NT2/D1 (cell line): Measurements from ENCODE around the gene SLIT1.

Experiments
- DNase-seq: peaks from one replicate; pipeline ENCODE4 v3.0.0-alpha.2; 2011; ENCODE audit warnings: low read depth, low spot score
- H3K27me3 ChIP-seq: 2 replicates; pipeline ENCODE4 v1.6.0; 2011; ENCODE audit warnings: mild to moderate bottlenecking; ENCODE audit not compliant: insufficient read length, insufficient read depth
- H3K36me3 ChIP-seq: 2 replicates; pipeline ENCODE4 v1.6.1; 2011; ENCODE audit warnings: mild to moderate bottlenecking, low read length, mixed read lengths; ENCODE audit not compliant: insufficient read depth, insufficient read length
- H3K4me1 ChIP-seq: 2 replicates; pipeline ENCODE4 v1.5.1; 2011; ENCODE audit not compliant: insufficient read depth, insufficient read length
- H3K4me3 ChIP-seq: 2 replicates; pipeline ENCODE4 v1.5.1; 2011; ENCODE audit warnings: low read depth; ENCODE audit not compliant: insufficient read length
- H3K9ac ChIP-seq: 2 replicates; pipeline ENCODE4 v1.6.0; 2011; ENCODE audit warnings: low read depth; ENCODE audit not compliant: insufficient read length
- H3K9me3 ChIP-seq: 2 replicates; pipeline ENCODE4 v1.5.1; 2011; ENCODE audit warnings: mild to moderate bottlenecking, low read length; ENCODE audit not compliant: insufficient read depth
- SUZ12 ChIP-seq: IDR thresholded peaks from 2 replicates; pipeline ENCODE4 v1.6.1; 2011; ENCODE audit not compliant: insufficient read length, insufficient read depth; ENCODE audit errors: extremely low read depth
- YY1 ChIP-seq: IDR thresholded peaks from 2 replicates; pipeline ENCODE4 v1.6.1; 2011; ENCODE audit not compliant: insufficient read length, insufficient read depth
- ZNF274 ChIP-seq: IDR thresholded peaks from 2 replicates; pipeline ENCODE4 v1.6.1; 2011; ENCODE audit warnings: mild to moderate bottlenecking, low read depth, low read length

Gene SLIT1

DNA sequence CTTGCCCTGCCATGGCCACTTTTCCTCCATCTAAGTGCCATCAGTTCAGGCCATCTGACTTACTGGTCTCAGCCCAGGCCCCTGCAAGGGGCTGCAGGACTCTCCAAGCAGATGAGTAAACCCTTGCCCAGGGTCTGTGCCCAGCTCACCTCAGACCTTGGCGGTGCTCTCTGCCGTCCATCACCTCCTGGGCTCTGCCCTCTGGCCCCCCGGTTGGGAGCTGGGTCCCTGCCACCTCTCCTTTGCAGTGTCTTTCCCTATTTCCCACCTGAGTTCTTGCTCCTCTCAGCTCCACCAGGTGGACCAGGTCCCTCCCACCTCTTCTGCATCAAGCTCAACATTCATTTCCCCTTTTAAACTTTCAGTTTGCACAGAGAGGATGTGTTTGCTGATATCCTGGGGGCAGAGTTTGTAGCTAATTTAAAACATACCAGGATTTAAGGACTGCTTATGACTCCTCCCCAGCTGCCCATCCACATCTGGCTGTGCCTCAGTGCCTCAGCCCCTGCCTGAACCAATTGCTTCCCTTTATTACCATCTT lies 135.5 kb downstream of the SLIT1 start:
- Histone ChIP-seq H3K4me3 (no peak overlapping the region), H3K4me1 (peaks cover 9% of the 10 kb centered on the region), H3K27me3 (no peaks in the 10 kb centered on the region), H3K36me3 (no peaks in the 10 kb centered on the region), H3K9ac (no peak overlapping the region), H3K9me3 (no peaks in the 10 kb centered on the region)
- no peak for DNase-seq
- TF ChIP-seq ZNF274 (no peak), YY1 (no peak), SUZ12 (no peak)

DNA sequence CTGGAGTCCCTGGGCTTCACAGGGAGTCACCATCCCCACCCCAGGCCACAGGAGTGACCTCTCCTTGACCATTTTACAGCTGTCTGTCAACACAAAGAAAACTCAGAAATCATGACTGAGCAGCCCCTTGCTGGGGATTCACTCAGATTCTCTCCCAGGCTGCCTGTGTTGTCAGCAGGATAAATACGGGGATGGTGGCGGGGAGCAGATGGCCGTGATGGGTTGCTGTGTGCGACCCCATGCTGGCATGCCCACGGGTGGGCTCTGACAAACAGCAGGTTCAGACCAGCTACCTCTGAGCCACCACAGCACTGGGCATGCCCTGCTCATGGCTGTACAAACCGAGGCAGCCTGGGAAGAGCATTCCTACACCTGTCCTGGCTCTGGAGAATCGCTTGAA lies 136.1 kb downstream of the SLIT1 start:
- Histone ChIP-seq H3K9me3 (no peaks in the 10 kb centered on the region), H3K36me3 (no peaks in the 10 kb centered on the region), H3K4me3 (no peak overlapping the region), H3K4me1 (peaks cover 9% of the 10 kb centered on the region), H3K9ac (no peak overlapping the region), H3K27me3 (no peaks in the 10 kb centered on the region)
- TF ChIP-seq ZNF274 (no peak), YY1 (no peak), SUZ12 (no peak)
- DNase-seq, result no peak

DNA sequence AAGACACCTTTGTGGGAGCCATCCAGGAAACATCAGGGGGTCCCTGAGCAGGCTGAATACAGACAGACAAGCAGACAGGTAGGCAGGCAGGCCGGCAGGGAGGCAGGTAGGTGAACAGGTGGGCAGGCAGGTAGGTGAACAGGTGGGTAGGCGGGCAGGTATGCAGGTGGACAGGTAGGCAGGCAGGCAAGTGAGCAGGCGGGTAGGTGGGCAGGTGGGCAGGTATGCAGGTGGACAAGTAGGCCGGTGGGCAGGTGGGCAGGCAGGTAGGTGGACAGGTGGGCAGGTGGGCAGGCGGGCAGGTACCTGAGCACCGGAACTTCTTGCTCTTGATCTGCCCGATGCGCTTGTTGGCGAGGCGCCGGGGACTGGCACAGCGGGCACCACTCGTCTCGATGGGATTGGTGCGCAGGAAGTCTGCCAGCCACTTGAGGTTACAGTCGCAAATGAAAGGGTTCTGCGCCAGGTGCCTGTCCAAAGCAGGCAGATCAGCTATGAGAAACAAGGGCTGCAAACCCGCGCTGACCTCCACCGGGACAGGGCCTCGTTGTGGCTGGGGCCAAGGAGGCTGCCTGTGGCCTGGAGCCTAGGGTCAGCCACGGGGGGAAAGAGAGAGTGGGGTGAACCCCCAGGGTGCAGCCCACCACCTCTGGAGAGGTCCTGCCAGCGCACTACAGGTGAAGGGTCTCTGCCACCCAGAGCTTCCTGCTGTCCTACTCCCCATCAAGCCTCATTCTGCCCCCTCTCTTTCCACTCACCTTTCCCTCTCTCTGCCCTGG lies 136.9 kb downstream of the SLIT1 start:
- peaks cover 9% of the 10 kb centered on the region for H3K4me1 ChIP-seq
- H3K9ac ChIP-seq, result no peak overlapping the region
- no peaks in the 10 kb centered on the region for H3K9me3 ChIP-seq
- DNase-seq, result no peak
- H3K4me3 ChIP-seq, result no peak overlapping the region
- no peak for TF ChIP-seq SUZ12
- TF ChIP-seq YY1, result no peak
- TF ChIP-seq ZNF274, result no peak
- H3K27me3 ChIP-seq, result no peaks in the 10 kb centered on the region
- H3K36me3 ChIP-seq, result no peaks in the 10 kb centered on the region

DNA sequence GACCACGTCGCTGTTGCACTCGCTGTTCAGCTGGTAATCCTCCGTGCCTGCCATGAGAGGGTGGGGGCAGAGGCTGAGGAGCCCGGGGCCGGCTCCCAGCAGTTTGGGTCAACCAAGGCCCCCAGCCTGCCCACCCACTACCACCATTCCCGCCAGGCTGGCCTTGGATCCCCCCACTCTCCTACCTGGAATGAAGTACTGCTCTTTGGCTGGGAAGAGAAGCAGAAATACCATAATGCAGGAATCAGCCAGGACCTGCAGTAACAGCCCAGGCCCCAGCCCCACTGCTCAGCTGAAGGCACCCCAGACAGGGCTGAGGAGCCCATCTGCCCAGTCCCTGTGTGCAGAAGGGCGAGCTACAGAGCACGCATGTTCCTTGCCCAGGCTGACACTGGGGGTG lies 138.0 kb downstream of the SLIT1 start:
- no peaks in the 10 kb centered on the region for H3K27me3 ChIP-seq
- H3K4me3 ChIP-seq, result no peak overlapping the region
- H3K9ac ChIP-seq, result no peak overlapping the region
- H3K4me1 ChIP-seq, result peaks cover 9% of the 10 kb centered on the region
- TF ChIP-seq ZNF274, result no peak
- TF ChIP-seq SUZ12, result no peak
- TF ChIP-seq YY1, result no peak
- no peak for DNase-seq
- H3K9me3 ChIP-seq, result no peaks in the 10 kb centered on the region
- no peaks in the 10 kb centered on the region for H3K36me3 ChIP-seq

DNA sequence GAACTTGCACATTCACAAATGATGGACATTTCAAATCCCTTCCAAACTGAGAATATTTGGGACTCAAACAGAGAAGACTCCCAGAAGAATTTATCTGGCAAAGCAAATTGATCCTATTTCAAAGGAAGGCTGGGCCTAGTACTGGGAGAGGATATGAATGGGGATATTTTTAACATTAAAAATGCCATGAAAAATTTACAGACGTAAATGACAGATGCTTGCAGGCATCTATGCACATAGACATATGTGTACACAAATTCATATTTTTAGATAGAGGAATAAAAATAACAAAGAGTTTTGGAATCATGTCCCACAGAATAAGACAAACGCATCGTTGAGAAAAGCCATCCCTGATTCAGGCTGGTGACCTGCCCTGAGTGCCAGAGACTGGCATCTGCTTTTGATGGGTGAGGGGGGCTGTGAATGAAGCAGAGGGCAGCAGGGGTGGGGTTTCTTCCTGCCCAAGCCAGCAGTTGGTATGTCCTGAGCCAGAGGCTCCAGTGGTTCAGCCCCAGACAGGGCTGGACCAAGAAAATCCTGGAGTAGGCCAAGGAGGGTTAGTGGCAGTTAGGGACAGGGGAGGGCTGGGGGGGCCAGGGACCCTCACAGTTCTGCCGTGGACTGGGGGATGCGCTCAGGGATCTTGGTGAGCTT lies 138.5 kb downstream of the SLIT1 start:
- Histone ChIP-seq H3K9me3 (no peaks in the 10 kb centered on the region), H3K36me3 (no peaks in the 10 kb centered on the region), H3K4me3 (no peak overlapping the region), H3K9ac (no peak overlapping the region), H3K4me1 (peaks cover 9% of the 10 kb centered on the region), H3K27me3 (no peaks in the 10 kb centered on the region)
- no peak for DNase-seq
- TF ChIP-seq ZNF274 (no peak), SUZ12 (no peak), YY1 (no peak)

DNA sequence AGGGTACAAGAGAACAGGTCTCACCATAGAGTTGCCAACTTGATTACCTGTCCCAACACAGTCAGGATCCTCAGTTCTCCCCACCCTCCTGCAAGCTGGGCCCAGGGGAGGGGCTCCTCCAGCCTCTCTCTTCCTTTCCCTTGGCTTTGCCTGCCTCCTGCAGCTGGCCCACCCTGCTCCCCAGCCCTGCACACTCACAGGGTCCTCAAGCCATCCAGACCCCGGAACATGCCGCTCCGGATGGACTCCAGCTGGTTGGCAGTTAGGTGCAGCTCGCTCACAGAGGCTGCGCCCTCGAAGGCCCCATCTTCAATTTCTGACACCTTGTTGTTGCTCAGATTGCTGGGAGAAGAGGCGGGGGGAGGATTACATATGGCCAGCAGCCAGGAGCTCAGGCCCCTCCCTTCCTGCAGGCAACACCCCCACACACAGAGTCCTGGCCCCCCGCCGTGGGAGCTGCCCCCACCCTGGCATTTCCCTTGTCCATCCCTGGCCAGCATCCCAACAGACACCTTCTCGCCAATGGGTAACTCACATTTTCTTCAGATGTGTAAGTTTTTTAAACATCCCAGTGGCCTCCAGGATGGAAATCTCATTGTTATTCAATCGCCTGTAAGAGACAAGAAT lies 139.2 kb downstream of the SLIT1 start:
- H3K9ac ChIP-seq, result no peak overlapping the region
- H3K4me3 ChIP-seq, result no peak overlapping the region
- H3K36me3 ChIP-seq, result no peaks in the 10 kb centered on the region
- DNase-seq, result no peak
- peaks cover 9% of the 10 kb centered on the region for H3K4me1 ChIP-seq
- H3K9me3 ChIP-seq, result no peaks in the 10 kb centered on the region
- no peak for TF ChIP-seq ZNF274
- TF ChIP-seq YY1, result no peak
- no peak for TF ChIP-seq SUZ12
- no peaks in the 10 kb centered on the region for H3K27me3 ChIP-seq

DNA sequence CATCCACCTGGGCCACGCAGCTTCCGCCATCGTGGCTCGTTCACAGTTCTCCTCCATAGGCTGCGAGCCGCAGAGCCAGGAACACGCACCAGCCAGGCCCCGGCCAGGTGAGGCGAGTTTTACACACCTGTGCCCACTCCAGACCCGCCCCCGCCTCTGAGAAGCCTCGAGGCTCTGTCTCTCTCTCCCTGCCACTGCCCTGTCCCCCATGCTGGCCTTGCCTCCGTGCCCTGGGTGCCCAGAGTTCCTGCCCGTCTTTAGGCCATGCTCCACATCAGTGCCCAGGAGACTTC lies 142.2 kb downstream of the SLIT1 start:
- H3K27me3 ChIP-seq, result no peaks in the 10 kb centered on the region
- H3K4me3 ChIP-seq, result no peak overlapping the region
- TF ChIP-seq SUZ12 (no peak), YY1 (no peak), ZNF274 (no peak)
- H3K4me1 ChIP-seq, result peaks cover 5% of the 10 kb centered on the region
- H3K9ac ChIP-seq, result no peak overlapping the region
- H3K9me3 ChIP-seq, result no peaks in the 10 kb centered on the region
- H3K36me3 ChIP-seq, result no peaks in the 10 kb centered on the region
- DNase-seq, result no peak
